Adrenal gland (tissue), 5 donors: ENCODE results near the gene SIAE.

ENCODE experiments used
- POLR2A ChIP-seq, 2 donors: fragments of 450-650 bp; IDR thresholded peaks; one replicate each; pipeline ENCODE4 v1.6.1; 2017; ENCODE audit warnings: antibody characterized with exemption in 2 of 2, mild to moderate bottlenecking in 2 of 2, moderate library complexity in 1 of 2
- TF ChIP-seq, protein P1 (sequence below), 6 experiments: fragments of 450-650 bp in 4 of 6; fragments of 200-600 bp in 2 of 6; sonication (generic) in 1 of 6; IDR thresholded peaks; 1 replicate in 5 of 6; 2 replicates in 1 of 6; pipeline versions ENCODE4 v1.5.1 to v1.8.0; 2016 to 2021; ENCODE audit warnings: antibody characterized with exemption in 6 of 6, mild to moderate bottlenecking in 2 of 6, moderate library complexity in 1 of 6
- donor health status: DM: no; HTN: no; CAD: no.

DNA sequence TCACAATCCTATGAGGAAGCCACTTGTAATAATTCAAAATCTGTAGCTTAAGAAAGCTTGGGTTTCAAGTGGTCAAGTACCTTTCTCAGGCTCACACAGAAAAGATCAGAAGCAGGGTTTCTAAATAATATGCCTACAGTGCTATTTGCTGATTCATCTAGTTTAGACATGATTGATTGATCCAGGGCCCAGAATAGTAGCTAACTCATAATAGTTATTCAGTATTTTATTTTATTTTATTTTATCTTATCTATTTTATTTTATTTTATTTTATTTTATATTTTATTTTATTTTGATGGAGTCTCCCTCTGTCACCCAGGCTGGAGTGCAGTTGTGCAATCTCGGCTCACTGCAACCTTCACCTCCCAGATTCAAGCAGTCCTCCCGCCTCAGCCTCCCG lies 78.2 kb downstream of the SIAE start:
- TF ChIP-seq, protein P1, sequence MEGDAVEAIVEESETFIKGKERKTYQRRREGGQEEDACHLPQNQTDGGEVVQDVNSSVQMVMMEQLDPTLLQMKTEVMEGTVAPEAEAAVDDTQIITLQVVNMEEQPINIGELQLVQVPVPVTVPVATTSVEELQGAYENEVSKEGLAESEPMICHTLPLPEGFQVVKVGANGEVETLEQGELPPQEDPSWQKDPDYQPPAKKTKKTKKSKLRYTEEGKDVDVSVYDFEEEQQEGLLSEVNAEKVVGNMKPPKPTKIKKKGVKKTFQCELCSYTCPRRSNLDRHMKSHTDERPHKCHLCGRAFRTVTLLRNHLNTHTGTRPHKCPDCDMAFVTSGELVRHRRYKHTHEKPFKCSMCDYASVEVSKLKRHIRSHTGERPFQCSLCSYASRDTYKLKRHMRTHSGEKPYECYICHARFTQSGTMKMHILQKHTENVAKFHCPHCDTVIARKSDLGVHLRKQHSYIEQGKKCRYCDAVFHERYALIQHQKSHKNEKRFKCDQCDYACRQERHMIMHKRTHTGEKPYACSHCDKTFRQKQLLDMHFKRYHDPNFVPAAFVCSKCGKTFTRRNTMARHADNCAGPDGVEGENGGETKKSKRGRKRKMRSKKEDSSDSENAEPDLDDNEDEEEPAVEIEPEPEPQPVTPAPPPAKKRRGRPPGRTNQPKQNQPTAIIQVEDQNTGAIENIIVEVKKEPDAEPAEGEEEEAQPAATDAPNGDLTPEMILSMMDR (IDR thresholded peaks at IDR 0.05), result no peak
- no peak for TF ChIP-seq POLR2A (IDR thresholded peaks at IDR 0.05)
